NCI-H1436 (cell line): ENCODE results near the gene FAM72B.
"Not testable (repeated sequence)": the region's sequence is repeated elsewhere in the genome, so short reads cannot be mapped to it uniquely, and the experiment has no call there.

ENCODE experiments used
- DNase-seq: peaks from one replicate; lab custom pipeline; 2025; lab: John Stamatoyannopoulos, UW

FAM72B gene

DNA sequence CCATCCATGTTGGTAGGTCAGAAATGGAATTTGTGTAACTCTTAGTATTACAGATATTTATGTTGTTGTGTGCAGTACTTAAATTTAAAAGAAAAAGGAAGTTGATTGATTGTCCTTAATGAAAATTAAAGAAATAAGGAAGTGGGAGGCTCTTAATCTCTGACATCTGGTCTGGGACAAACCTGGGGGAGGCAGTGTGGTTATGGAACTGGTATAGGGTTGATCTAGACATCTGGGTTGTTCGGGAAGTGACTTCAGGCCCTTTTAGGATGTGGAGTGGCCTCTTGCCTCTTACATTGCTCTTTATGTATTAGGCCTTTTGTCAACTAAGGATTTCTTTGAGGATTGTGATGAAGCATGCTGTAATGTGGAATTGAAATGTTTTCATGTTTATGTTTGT is 16.1 kb upstream of the FAM72B start:
- DNase-seq: not testable (repeated sequence)

DNA sequence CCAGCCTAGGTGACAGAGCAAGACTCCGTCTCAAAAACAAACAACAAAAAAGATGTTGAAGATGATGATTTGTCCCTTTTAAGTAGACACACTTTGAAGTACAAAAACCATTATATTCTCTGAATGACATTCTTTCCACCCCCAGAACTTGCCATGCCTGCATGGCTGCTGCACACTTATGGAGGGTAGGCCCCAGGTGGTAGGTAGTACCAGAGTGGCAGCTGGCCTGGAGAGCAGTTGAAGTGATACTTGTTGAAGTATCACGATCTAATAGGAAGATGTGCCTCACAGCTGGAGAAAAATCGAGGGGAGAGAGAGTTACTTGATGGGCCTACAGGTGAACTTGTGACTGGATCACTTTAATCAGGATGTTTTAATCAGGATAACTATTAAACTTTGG is 15.6 kb upstream of the FAM72B start:
- not testable (repeated sequence) for DNase-seq

- not testable (repeated sequence) for DNase-seq
Observed at GRCh38 chr1:121197095-121197882, 13.1 kb upstream of the FAM72B start.

GRCh38 chr1:121192512-121192911 is 8.4 kb upstream of the FAM72B start:
- DNase-seq: not testable (repeated sequence)

DNA sequence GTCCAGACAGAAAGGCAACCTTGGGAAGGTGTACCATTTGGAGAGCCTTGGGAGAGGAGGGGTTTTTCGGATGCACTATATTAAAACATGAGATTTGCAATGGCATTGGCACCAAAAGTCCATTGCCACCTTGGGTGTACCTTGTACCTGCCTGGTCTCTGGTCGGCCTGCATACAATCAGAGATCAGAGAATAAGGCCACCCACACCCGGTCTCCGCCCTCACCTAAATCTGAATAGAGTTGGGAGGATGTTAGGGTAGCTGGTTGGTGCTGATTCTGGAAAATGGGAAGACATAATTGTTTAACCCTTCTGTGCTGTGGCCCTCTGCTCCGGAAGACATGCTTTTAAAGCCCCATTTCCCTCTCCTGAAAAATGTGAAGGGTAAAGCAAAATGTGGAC is 3.8 kb upstream of the FAM72B start:
- DNase-seq: not testable (repeated sequence)

DNA sequence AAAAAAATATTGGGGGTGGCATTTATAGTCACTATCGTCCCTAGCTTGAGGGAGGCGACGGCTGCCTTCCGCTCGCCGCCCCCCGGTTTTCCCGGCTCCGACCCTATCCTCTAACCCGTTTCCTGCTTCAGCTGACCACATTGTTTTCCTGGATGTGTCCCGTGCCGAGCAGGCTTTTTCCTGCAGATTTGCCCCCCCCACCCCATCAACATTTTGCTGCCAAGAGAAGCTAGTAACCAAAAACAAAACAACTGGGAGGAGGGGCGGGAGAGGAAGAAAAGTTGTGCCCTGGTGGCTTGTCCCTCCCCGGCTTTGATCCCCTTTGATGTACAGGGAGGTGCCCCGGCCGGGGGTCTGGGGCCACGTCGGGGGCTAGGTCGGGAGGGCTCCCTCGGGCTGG is 2.1 kb upstream of the FAM72B start:
- not testable (repeated sequence) for DNase-seq

GRCh38 chr1:121185140-121185708 is 1.1 kb upstream of the FAM72B start:
- not testable (repeated sequence) for DNase-seq

GRCh38 chr1:121183867-121184266 is 273 bp downstream of the FAM72B start:
- DNase-seq: not testable (repeated sequence)

DNA sequence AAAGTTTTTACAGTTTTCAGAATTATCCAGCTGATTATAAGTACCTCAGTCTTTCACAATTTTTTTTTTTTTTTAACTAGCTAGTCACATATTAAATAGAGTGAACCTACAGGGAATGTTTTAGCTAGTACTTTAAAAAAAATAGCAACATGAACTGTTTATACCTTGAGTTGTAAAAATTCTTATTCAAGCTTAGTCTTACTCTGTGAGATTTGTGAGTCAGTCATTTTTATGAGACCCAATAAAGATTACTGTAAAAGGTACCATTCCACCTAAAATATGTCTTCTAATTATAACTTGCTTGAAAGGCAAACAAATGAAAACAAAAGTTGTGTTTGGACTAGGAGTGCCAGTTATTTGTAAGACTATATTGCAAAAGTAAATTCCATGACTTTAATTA is 5.9 kb downstream of the FAM72B start:
- not testable (repeated sequence) for DNase-seq

- DNase-seq: not testable (repeated sequence)
Observed at GRCh38 chr1:121176649-121177048, 7.5 kb downstream of the FAM72B start.

DNA sequence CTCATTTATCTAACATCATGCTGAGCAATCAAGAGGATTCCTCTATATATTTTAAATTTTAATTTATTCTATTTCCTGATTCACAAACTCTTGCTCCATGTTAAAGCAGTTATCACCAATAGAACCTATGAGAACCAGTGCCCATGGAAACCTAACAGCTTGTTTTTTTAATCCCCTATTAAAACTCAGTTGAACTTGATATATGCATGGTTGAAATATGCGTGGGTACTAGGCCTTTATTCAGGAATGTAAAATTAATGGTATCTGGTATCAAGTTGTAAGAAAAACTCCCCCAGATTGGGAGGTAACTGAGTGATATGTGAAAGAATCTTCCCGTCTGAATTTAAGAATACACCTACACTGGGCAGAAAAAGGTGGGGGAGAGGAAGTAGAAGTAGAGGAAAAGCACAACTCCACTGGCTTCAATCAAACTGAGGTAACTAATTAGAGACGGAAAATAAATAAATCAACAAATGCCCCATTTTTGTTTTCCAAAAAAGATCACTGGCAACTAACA is 15.9 kb downstream of the FAM72B start:
- not testable (repeated sequence) for DNase-seq

DNA sequence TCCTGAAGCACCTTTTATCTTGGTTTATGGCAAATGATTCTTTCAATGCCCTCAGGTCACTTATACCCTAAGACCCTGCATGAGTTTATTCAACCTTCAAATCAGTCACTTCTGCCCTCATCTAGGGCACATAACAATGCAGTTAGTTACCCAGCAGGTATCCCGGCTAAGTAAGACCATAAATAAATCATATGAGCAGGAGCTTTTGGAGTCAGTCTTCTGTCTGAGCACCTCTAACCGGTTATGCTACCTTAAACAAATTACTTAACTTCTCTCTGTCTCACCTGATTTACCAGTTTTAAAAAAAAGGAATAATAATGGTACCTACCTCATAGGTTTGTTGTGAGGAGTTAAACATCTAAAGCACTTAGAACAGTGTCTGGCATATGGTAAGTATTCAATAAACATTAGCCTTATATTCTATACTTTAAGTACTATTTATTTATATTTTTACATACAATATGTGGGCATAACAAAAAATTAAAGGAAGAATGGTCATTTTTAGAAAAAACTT is 16.9 kb downstream of the FAM72B start:
- DNase-seq: not testable (repeated sequence)

- not testable (repeated sequence) for DNase-seq
Observed at GRCh38 chr1:121165296-121165695, 18.8 kb downstream of the FAM72B start.

- DNase-seq: not testable (repeated sequence)
Observed at GRCh38 chr1:121163850-121164757, 20.0 kb downstream of the FAM72B start.

GRCh38 chr1:121161199-121161901 is 22.8 kb downstream of the FAM72B start:
- DNase-seq: not testable (repeated sequence)

DNA sequence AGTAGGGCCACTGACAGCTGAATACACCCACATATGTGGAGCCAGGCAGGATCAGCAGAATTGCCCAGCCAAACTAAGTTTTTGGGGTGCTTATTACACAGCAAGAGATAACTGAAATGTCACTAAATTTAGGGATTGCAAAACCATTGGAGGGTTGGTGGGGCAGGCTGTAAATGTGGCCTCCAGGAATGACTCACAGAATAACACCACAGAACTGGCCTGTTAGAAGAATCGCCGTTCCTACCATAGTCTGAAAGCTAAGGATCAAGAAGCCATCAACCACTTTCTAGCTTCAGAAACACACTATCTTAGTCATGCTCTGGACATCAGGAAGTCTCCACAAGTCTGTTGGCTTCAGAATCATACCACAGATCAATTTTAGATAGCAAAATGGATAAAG is 24.0 kb downstream of the FAM72B start:
- not testable (repeated sequence) for DNase-seq

- not testable (repeated sequence) for DNase-seq
Observed at GRCh38 chr1:121157609-121158008, 26.5 kb downstream of the FAM72B start.

- not testable (repeated sequence) for DNase-seq
Observed at GRCh38 chr1:121156958-121157603, 27.1 kb downstream of the FAM72B start.

DNA sequence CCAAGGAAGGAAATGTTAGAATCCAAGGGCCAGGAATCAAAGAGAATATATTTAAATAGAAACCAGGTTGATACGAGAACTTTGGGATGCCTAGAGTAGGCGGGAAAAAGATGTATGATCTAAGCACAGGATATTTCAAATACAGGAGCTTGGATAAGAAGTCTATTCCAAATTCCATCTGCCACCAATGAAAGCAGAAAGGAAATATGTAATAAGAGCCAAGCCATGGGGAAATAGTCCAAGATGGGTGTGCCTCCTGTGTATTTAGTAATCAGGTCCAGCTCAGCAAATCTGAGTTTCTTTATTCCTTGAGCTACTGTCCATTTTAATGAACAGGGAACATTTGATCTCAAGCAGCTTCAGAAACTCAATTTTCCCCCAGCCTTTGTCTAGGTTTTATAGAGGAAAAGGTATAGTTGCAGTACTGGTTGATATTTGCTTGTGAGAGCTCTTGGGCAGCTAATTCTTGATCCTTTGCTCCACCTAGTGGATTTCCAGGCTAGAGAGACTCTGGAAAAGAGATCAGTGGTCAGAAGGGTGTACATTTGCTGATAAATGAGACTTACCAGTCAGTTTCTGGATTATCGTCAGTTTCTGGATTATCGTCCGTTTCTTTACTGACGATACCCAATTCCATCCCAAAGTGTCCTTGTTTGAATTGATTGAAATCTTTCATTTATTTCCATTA is 28.3 kb downstream of the FAM72B start:
- not testable (repeated sequence) for DNase-seq

GRCh38 chr1:121154811-121155210 is 29.3 kb downstream of the FAM72B start:
- DNase-seq: not testable (repeated sequence)
